Frontal cortex (tissue), 4 donors: ENCODE results near the gene MARCHF10. TPM values are rescaled to one million over a fixed set of nuclear protein-coding genes. Genes with fewer than 3 reads are reported as not detected.
"Not testable (repeated sequence)": the region's sequence is repeated elsewhere in the genome, so short reads cannot be mapped to it uniquely, and the experiment has no call there.

Experiments used
- DNase-seq, 2 donors: peaks; one replicate each; pipeline ENCODE4 v3.0.0; 2012; ENCODE audit warnings: low spot score in 2 of 2
- FAIRE-seq: peaks from 2 replicates; lab custom pipeline; 2012; peaks lifted over from hg19 to GRCh38; lab: Jason Lieb, UNC
- total RNA-seq: library from RNA; depleted of rRNA; stranded (reverse); fragments of >200 nt; gene quantifications from one replicate; pipeline ENCODE4 v1.2.3, GENCODE V29; 2014
- donor health status: control.
- donor health status: control.
- donor health status: control.

MARCHF10 gene
- total RNA-seq, 1 donor from 2014 or later, result 0.41 TPM

DNA sequence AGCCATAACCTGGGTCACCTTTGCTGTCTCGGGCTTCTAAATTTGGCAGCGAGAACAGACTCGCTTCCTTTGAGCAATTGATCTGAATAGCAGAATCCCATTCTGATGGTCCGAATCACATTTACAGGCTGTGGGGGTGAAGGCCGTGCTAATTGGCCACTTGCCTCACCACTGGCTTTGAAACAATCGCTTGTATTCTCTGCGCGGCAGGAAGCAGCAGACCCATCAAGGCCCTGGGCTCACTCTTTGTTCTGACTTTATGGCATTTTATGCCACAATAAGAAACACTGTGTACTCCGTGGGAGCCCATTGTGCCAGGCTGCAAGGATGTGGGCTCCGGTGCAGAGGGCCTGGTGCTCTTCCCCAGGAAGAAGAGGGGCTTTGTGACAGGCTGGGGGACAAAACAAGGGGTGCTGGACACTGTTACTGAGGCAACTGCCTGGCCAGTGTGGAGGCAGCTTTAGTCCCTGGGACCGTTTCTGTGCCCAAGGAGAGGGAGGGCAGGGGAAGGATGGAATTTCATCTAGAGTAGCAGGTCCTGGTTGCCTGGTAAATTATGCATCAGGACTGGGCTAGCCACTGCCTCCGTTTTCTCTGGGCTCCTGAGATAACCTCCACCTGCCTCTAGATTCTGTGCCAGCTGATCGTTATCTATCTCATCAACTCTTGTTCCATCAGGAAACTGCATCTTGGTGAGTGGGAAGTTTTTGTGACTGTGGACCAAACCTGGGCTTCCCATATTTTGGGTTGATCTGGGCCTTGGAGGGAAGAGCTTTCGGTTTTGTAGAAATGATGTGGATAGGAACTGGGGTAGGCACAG, 102.1 kb downstream of the MARCHF10 start:
- no peak for FAIRE-seq
- no peak for DNase-seq

DNA sequence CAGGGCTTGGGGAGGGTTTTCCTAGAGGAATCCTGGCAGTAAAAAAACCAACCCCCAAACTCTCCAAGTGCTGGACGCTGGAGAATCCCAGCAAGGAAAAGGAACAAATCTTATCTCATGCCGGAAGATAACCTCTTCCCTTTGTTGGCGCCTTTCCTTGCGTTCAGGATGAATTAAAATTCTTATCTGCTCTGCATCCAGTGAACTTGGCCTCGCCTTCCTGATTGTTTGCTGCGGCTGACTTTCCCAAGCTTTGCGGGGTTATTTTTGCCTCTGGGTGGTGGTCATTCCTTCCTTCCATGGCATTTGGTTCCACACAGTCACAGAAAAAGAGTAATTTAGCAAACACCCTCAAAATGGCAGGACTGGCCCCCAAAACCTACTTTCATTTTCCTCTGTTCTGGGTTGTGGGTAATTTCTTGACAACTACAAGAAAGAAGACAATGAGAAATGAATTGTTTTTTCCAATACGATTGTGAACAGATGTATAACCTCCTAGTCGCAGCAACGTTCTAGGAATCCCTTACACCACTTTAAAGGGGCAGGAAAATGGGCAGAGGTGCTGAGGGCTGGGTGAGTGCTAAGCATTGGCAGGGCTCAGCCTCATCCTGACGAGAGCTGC, 102.8 kb downstream of the MARCHF10 start:
- FAIRE-seq (no peak), DNase-seq (no peak)

DNA sequence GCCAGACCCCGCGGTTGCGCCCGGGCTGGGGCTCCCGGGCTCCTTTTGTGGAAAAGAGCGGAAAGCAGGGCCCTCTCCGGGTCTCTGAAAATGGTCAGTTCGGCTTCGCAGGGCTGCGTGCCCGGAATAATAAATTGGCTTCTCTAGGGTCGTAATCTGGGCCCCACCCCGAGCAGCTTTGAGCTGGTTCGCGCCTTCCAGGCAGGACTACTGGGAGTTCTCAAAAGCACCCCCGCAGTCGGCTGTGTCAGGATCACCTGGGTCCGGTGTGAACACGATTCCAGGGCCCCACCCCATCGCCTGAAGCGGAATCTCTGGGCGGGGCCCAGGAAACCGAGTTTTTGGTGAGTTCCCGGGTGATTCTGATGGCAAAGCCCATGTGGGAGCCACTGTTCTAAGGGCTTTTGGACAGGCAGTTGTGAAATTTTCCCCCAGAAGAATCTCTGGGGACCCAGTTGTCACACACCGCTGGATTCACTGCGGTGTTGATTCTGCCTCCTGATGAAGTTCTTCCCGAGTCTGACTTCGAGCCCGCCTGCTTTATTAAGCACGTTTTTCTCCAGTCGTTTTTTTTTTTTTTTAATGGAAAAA, 103.6 kb downstream of the MARCHF10 start:
- DNase-seq, result no peak
- no peak for FAIRE-seq

DNA sequence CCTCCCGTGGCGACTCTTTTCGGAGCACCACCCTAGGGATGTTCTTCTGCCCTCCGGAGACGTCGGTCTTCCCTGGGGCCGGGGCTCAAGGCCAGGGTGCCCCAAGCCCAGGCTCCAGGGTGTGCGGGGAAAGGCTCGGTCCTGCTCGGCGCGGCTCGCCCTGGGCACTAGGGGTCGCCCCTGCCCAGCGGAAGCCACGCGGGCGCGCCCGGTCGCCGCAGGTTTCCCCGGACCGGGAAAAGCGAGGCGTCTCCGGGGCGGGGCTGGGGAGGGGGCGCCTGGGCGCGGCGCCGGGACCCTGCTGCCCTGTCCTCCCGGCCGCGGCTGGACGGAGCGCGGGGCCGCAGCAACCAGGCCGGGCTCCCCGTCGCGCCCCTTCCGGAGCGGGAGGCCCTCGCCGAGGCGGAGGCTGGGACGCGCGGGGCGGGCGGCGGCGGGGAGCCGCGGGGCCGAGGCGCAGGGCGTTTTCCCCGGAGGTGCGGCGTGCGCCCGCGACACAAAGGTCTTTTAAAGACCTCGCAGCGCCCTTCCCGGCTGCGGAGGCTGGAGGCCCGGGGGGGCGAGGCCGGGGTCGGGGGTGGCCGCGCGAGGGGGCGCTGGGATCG, 104.2 kb downstream of the MARCHF10 start:
- DNase-seq, result peak; percentile 79 to 81
- no peak for FAIRE-seq

DNA sequence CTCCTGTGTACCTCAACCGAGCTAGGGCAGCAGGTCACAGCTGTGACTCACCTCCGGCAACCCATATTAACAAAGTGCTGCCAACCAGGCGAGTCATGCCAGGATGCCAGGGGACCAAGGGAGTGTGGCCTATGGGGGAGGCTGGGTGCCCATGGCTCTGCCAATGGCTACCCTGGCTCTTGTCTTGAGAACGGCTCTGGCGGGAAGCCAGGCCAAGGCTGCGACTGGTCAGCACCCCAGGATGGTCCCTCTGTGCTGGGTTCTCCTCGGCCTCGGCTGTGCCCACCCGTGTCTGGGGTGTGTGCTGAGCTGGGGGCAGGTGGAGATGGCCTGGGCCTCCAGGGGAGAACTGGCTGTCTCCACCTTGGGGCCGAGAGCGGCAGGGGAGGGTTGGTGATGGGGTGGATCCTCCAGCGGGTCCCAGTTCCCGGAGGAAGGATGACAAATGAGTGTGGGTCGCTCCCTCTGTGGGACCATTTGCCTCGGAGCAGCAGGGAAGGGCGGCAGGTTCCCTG, 104.8 kb downstream of the MARCHF10 start:
- no peak for FAIRE-seq

DNA sequence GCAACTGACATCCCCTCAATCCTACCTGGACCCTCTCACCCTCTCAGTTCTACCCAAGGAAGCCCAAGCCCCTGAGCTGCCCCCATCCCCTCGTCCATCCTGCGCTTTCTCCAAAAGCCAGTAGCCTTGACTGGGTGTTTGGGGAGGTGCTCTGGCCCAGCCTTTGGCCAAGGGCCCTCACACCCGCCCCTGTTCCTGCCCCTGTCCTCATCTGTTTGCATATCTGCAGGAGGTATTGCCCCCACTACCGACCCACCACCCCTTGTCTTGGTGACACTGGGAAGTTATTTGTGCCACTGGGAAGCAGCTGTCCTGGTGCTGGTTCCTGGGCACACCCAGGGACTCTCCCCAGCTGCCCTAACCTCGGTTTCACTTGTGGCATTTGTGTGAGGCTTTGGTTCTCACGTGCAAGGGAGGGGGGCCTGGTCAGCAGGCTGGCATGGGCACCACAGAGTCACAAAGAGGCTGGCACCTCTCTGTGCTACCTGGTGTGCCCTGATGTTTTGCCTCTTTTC, 105.3 kb downstream of the MARCHF10 start:
- DNase-seq (no peak), FAIRE-seq (no peak)

More for the DNA sequence above, 104.8 kb downstream of the MARCHF10 start:
- DNase-seq, result no peak

DNA sequence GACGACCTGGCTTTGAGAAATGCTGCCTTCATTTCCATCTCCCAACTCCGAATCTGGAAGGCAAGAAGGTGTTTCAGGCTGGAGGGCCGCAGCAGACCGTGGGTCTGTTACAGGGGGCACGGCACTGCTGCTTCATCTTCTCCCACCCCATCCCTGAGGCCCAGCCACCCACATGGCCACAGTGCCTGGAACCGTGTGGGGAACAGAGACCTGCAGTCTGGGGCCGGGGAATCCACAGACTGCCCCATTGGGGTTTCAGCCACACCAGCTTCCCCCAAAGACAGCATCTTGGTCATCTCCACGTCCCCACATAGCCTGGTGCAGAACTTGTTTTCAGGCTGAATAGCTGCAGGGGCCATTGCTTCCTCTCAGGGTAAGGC, 106.4 kb downstream of the MARCHF10 start:
- no peak for DNase-seq
- no peak for FAIRE-seq

DNA sequence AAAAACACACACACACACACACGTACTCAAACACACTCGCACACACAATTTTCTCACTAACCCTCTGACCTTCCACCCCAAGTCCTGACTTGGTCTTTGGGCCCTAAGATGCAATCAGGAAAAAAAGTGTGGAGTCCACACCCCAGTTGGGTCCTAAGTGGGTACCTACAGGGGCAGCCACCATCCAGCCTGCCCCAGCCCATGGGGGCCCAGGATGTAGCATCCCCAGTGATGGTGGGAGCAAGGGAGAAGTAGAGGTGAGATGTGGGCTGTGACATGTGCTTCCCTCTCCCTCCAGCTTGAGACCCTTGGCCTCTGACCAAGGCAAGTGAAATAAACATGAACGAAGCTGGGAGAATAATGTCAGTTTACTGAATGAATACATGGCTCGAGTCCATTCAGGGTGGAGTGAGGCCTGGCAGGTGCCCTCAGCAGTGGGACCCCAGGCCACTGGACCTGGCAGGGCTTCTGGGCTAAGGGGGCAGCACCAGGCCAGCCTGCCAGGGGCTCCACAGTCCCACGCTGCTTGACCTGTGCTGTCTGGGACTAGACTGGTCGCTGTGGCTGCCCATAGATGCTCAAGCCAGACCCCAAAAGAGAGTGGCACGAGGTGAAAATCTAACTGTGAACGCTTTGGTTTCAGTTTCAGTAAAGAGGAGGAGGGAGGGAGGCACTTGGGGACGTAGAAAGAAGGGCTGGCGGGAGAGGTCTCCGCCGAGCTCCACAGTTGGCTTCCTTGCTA, 107.0 kb downstream of the MARCHF10 start:
- FAIRE-seq (no peak), DNase-seq (no peak)

DNA sequence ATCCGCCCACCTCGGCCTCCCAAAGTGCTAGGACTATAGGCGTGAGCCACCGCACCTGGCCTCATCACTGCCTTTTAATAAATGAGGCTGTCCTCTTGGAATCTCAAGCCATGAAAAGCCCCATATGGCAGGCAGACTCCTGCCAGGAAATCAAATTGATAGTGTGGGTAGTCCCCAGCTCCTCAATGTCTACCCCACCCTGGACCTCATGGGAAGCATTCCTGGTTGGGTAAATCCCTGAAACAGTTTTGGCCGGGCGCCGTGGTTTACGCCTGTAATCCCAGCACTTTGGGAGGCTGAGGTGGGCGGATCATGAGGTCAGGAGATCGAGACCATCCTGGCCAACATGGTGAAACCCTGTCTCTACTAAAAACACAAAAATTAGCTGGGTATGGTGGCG, 109.7 kb downstream of the MARCHF10 start:
- not testable (repeated sequence) for DNase-seq, FAIRE-seq

DNA sequence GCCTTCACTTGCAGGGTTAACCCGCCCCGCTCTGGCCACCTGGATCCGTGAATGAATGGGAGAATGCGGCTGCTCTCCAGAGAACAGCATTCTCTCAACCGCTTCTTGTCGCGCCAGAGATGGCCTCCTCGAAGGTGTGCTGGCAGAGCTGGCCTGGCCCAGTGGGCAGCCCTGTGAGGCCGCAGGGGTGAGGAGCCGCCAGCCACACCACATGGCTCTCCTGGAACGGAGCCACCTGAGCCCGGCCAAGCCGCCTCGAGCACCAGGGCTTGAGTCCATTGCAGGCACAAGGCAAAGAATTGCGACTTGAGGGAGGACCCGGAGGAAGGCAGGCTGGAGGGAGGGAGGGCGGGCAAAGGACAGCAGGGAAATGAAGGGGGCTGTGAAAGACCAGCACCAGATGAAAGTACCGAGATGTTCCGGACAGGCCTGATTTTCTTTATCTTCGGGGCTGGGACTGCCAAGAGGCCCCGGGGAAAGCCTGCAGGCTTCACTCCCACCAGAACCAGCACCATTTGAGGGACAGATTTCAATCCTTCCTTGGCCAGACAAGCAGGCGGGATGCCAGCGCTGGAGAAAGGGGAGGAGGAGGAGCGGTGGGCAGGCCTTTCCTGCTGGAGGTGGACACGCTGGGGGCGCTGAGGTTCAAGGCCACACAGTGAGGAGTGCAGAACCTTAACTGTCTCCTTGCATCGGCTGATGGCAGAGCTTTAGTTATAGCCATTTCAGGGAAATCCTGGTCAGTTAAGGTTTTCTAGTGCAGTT, 111.2 kb downstream of the MARCHF10 start:
- DNase-seq (no peak), FAIRE-seq (no peak)

DNA sequence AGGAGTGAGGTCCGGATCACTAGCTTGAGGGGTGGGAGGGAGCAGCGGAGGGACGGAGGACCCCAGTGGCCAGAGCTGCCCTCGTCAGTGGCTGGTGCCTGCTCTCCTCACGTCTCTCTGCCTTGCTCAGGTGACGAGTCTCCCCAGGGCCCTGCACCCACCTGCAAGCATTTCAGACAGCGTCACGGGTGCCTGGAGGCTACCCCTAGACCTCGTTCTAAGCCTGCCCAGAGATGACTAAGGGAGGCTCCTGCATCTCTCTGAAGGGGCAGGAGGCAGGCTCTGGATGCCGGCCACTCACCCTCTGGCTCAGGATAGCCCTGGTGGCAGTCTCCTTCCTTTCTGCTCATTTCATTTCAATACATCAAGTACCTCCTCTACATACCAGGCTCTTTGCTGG, 111.9 kb downstream of the MARCHF10 start:
- DNase-seq, result no peak
- FAIRE-seq, result no peak

DNA sequence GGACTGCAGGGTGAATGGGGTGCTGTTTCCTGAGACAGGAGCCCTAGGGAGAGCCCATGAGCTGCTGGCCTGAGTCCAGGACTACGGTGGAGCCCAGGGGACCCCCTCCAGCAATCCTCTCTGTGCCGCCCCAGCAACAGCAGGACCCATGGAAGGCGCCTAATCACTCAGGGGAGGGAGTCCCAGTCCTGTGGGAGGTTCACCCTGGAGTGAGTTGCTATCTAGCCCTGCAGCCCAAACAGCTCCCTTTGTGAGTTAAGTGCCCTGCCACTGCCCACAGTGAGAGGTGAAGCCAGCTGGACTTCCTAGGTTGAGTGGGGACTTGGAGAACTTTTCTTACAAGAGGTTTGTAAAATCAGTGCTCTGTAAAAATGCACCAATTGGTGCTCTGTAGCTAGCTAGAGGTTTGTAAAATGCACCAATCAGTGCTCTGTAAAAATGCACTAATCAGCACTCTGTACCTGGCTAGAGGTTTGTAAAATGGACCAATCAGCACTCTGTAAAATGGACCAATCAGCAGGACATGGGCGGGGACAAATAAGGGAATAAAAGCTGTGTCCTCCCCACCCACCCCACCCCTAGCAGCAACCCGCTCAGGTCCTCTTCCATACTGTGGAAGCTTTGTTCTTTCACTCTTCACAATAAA, 112.9 kb downstream of the MARCHF10 start:
- not testable (repeated sequence) for DNase-seq, FAIRE-seq

DNA sequence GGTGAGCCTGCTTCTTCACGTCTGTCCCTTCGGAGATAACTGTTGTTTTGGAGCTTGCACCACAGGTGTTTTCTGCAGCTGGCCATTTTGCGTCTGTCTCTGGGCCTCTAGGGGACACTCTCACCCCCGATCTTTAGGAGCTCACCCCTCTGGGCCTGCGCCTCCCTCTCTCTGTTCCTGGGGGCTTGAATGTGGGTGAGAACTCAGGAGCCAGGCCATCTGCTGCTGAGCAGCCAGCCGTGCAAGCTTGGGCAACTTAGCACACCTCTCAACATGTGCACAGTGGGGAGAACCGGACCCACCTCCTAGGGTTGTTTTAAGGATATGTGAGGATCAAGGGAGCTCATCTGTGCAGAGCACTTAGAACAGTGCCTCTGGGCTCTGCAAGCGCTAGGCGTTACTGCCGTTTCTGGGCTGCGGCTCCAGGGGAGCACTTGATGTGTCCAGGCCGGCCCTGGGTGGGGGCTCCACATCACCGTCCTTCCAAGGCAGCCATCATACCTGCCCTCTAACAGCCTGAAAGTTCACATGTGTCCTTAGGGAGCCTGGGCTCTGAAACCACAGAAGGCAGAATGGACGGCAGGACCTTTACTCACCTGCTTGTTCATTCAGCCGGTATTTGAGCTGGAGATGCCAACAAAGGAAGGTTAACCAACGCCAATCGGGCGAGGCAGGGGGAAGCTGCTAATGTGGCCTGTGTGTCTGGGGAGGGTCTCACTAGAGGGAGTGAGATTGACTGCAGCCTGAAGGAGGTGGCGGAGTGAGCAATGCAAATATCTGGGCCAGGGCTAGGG, 114.3 kb downstream of the MARCHF10 start:
- FAIRE-seq (no peak), DNase-seq (no peak)

DNA sequence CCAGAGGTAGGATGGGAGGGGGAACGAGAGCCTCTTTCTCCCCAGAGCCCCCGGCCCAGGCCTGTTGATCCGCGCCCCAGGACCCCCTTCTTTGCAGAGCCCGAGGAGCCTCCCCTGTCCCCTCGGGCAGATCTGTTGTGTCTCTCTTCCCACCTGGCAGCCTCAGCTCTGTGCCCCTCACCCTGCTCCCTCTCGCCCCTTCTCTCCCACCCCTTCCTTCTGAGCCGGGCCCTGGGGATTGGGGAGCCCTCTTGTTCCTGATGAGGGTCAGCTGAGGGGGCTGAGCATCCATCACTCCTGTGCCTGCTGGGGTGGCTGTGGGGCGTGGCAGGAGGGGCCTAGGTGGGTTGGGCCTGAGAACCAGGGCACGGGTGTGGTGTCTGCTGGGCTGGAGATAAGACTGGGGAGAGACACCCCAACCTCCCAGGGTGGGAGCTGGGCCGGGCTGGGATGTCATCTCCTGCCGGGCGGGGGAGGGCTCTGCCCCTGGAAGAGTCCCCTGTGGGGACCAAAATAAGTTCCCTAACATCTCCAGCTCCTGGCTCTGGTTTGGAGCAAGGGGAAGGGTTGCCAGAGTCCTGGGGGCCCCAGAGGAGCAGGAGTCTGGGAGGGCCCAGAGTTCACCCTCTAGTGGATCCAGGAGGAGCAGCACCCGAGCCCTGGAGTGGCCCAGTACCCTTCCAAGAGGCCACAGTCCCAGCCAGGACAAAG, 115.2 kb downstream of the MARCHF10 start:
- DNase-seq, result no peak
- FAIRE-seq, result no peak

DNA sequence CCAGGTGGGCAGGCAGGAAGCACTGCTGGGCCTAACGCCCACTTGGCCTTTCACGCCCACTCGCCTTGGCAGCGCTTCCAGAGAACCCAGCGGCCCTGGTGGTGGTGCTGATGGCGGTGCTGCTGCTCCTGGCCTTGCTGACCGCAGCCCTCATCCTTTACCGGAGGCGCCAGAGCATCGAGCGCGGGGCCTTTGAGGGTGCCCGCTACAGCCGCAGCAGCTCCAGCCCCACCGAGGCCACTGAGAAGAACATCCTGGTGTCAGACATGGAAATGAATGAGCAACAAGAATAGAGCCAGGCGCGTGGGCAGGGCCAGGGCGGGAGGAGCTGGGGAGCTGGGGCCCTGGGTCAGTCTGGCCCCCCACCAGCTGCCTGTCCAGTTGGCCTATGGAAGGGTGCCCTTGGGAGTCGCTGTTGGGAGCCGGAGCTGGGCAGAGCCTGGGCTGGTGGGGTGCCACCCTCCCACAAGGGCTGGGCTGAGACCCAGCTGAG, 115.9 kb downstream of the MARCHF10 start:
- DNase-seq, result no peak
- FAIRE-seq, result no peak

DNA sequence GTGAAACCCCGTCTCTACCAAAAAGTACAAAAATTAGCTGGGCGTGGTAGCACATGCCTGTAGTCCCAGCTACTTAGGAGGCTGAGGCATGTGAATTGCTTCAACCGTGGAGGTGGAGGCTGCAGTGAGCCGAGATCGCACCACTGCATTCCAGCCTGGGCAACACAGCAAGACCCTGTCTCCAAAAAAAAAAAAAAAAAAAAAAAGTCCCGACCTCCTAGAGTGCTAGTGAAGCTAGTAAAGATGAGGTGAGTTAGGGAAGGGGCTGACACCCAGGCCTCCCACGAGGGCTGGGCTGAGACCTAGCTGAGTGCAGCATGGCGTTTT, 116.6 kb downstream of the MARCHF10 start:
- DNase-seq, FAIRE-seq: not testable (repeated sequence)
